GM06990 (cell line): ENCODE results near the gene RAB11B.
A peak's percentile ranks its signal among the peaks of the same experiment; 100 is the strongest.
"Not testable (repeated sequence)": the region's sequence is repeated elsewhere in the genome, so short reads cannot be mapped to it uniquely, and the experiment has no call there.

Experiments
- DNase-seq: peaks from one replicate; pipeline ENCODE4 v3.0.0-alpha.2; 2011; ENCODE audit not compliant: insufficient read length; ENCODE audit errors: extremely low read depth
- H3K27me3 ChIP-seq: replicated peaks from 2 replicates; pipeline ENCODE4 v1.6.0; 2011; ENCODE audit warnings: low read length; ENCODE audit not compliant: control insufficient read depth, insufficient read depth
- H3K36me3 ChIP-seq: 2 replicates; pipeline ENCODE4 v1.5.1; 2011; ENCODE audit warnings: low read length; ENCODE audit not compliant: control insufficient read depth, insufficient read depth
- H3K4me3 ChIP-seq: replicated peaks from 2 replicates; pipeline ENCODE4 v1.5.1; 2011; ENCODE audit warnings: low read depth, mild to moderate bottlenecking, control low read depth, low read length
- TF ChIP-seq, protein P1 (sequence below): IDR thresholded peaks from 2 replicates; pipeline ENCODE4 v1.5.1; 2011; ENCODE audit warnings: low read length, control low read depth, mild to moderate bottlenecking, inconsistent platforms; ENCODE audit not compliant: insufficient read depth, poor library complexity, severe bottlenecking

The RAB11B gene

DNA sequence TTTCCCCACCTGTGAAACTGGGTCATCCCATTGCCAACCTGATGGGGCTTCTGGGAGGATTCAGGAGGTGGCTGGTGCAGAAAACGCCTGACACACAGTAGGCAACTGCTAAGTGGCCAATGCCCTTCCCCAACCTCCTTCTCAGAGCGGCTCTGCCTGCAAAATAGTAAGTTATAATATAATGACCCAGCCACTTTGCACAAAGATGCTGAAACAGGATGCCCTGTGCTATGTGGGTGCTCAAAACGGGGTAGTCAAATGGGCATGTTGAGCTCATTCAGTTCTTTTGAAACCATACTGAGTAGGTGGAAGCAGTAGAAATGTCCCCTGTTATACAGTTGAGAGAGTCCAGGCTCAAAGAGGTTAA is 23.5 kb downstream of the RAB11B start:
- H3K27me3 ChIP-seq, result no peaks in the 10 kb centered on the region
- DNase-seq, result no peak
- TF ChIP-seq, protein P1, sequence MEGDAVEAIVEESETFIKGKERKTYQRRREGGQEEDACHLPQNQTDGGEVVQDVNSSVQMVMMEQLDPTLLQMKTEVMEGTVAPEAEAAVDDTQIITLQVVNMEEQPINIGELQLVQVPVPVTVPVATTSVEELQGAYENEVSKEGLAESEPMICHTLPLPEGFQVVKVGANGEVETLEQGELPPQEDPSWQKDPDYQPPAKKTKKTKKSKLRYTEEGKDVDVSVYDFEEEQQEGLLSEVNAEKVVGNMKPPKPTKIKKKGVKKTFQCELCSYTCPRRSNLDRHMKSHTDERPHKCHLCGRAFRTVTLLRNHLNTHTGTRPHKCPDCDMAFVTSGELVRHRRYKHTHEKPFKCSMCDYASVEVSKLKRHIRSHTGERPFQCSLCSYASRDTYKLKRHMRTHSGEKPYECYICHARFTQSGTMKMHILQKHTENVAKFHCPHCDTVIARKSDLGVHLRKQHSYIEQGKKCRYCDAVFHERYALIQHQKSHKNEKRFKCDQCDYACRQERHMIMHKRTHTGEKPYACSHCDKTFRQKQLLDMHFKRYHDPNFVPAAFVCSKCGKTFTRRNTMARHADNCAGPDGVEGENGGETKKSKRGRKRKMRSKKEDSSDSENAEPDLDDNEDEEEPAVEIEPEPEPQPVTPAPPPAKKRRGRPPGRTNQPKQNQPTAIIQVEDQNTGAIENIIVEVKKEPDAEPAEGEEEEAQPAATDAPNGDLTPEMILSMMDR, result no peak

DNA sequence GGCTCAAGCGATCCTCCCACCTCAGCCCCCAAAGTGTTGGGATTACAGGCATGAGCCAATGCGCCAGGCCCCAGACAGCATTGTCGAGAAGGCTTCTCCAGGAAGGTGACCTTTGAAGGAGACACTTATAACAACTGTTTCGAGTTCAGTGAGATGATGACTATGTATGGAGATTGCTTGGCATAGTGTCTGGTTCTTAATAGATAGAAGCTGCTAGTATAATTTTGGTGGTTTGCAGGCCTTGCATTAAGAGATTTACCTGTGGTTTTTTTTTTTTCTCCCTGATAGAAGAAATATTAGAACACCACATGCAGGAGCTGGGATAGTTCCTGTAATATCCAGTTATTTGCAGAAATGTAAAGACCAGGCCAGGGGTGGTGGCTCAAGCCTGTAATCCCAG is 26.6 kb downstream of the RAB11B start:
- Histone ChIP-seq H3K27me3 (no peaks in the 10 kb centered on the region), H3K4me3 (no peak overlapping the region), H3K36me3 (no peaks in the 10 kb centered on the region; the same call in 1 of the 2 replicates)
- no peak for DNase-seq
- TF ChIP-seq, protein P1, result no peak

More for the DNA sequence above, 23.5 kb downstream of the RAB11B start:
- Histone ChIP-seq H3K4me3 (peak overlapping the region; percentile 83), H3K36me3 (no peaks in the 10 kb centered on the region)

DNA sequence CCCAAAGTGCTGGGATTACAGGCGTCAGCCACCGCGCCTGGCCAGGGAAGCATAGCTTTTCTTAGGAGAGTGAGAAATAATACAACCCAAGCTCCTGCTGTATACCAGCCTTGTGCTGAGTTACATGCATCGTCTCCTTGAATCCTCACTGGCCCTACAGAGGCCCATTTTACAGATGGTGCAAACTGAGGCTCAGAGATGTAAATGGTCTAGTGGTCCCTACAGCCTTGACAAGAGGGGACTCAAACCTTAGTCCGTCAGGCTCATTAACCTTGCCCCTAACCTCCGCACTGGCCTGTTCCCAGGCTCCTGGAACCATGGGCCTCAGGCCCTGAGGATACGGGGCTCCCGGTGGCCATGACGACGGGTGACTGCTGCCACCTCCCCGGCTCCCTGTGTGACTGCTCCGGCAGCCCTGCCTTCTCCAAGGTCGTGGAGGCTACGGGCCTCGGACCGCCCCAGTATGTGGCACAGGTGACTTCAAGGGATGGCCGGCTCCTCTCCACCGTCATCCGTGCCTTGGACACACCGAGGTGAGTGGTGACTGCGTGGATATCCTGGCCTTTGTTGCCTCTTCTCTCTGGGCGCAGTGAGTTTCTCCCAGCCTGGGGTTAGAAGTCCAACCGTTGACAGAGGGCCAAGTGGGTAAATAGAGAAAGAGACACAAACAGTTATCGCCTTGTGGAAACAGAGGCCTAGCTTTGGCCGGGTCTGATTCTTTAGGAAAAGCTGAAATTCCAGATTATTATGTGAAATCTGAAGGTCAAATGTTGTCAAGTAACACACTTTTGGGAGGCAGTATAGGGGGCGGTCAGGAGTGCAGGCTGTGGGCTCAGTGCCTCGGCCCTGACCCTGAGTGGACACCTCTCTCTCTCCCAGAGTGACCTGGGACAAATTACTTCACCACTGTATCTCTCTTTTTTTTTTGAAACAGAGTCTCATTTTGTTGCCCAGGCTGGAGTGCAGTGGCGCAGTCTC is 31.6 kb downstream of the RAB11B start:
- TF ChIP-seq, protein P1, result no peak
- DNase-seq, result no peak
- no peaks in the 10 kb centered on the region for H3K27me3 ChIP-seq
- H3K4me3 ChIP-seq, result no peak overlapping the region
- no peaks in the 10 kb centered on the region; the same call in 1 of the 2 replicates for H3K36me3 ChIP-seq

DNA sequence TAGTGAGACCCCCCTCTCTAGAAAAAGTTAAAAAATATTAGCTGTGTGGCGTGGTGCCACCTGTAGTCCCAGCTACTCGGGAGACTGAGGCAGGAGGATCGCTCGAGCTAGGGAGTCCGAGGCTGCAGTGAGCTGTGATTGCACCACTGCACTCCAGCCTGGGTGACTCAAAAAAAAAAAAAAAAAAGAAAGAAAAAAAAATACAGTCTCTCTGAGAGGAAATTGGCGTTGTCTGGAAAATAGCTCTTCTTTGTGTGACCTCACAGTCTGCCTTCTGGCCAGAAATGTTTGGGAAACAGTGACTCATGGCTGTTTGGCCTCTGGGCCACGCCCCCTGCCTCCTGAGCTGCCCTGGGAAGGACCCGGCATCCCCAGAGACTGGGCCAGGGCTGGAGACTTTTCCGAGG is 33.7 kb downstream of the RAB11B start:
- no peak overlapping the region for H3K4me3 ChIP-seq
- H3K36me3 ChIP-seq, result no peaks in the 10 kb centered on the region; the same call in 1 of the 2 replicates
- TF ChIP-seq, protein P1, result no peak
- no peaks in the 10 kb centered on the region for H3K27me3 ChIP-seq
- DNase-seq, result no peak

DNA sequence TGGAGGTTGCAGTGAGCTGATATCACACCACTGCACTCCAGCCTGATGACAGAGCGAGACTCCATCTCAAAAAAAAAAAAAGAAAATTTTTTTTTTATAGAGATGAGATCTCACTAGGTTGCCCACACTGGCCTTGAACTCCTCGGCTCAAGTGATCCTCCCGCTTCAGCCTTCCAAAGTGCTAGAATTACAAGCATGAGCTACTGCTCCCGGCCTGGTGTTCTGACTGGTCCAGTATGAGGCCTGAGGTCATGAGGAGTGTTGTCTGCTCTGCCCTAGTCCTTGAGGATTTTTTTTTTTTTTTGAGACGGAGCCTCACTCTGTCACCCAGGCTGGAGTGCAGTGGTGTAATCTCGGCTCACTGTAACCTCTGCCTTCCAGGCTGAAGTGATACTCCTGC is 35.2 kb downstream of the RAB11B start:
- H3K36me3 ChIP-seq, H3K4me3 ChIP-seq, H3K27me3 ChIP-seq, DNase-seq: not testable (repeated sequence)

DNA sequence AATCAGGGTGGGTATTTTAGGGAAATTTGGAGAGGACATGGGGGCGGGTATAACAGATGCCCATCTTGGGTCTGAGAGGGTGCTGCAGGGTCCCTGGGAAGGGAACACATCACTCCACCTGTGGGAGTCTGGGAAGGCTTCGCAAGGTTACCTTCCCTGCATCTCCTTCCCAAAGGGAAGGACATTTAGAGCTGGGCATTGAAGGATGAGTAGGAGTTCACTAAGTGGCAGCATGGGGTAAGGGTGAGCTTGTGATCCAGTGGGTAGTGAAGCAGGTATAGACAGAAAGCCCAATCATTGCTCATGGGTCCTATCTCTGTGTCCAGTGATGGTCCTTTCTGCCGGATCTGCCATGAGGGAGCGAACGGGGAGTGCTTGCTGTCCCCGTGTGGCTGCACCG is 36.1 kb downstream of the RAB11B start:
- no peaks in the 10 kb centered on the region for H3K27me3 ChIP-seq
- no peak for DNase-seq
- no peaks in the 10 kb centered on the region; the same call in 1 of the 2 replicates for H3K36me3 ChIP-seq
- TF ChIP-seq, protein P1, result no peak
- no peak overlapping the region for H3K4me3 ChIP-seq
